GM03348 (cell line): Measurements from ENCODE around the gene SYT1.

Experiments used
- DNase-seq: peaks from one replicate; pipeline ENCODE4 v3.0.0; 2012; ENCODE audit warnings: low spot score

The SYT1 gene

GRCh38 chr12:79058342-79058741, 193.8 kb downstream of the SYT1 start:
- no peak for DNase-seq

DNA sequence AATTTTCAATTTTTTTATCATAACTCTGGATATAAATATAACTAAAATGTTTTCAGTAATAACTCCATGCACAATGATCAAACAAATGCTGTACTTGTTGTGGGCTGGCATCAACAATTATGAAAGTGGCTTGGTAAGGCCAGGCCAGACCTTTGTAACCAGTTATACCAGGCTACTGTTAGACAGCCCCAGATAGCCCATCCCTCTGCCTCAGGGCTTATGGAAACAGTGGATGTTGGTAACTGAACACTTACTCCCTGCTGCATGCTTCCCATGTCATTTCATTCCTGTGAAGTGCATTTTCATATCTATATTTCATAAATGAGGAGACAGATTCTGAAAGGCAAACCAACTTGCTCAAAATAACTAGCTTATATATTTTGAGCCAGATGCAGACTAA, 195.0 kb downstream of the SYT1 start:
- no peak for DNase-seq

GRCh38 chr12:79063258-79063657, 198.7 kb downstream of the SYT1 start:
- DNase-seq = no peak

DNA sequence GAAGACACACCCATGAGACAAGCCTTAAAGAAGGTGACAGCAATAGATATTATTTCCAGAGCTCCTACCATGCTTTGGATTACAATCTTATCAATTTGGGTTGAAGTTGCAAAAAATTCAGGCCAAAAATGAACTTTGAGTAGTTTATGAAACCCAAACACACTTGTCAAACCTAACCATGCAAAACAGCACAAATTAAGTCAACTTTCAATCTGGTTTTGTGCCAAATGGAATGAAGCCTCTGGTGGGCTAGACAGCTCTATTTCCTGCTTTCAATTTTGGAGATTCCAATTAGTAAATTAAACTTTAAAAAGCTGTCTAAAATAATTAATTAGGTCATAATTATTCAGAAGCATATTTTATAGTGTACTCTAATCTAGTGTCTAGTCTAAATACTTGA, 203.4 kb downstream of the SYT1 start:
- no peak for DNase-seq

GRCh38 chr12:79069009-79069408, 204.4 kb downstream of the SYT1 start:
- no peak for DNase-seq

GRCh38 chr12:79071498-79071897, 206.9 kb downstream of the SYT1 start:
- no peak for DNase-seq

- DNase-seq = no peak
Measured at GRCh38 chr12:79073506-79073905, 208.9 kb downstream of the SYT1 start.

DNA sequence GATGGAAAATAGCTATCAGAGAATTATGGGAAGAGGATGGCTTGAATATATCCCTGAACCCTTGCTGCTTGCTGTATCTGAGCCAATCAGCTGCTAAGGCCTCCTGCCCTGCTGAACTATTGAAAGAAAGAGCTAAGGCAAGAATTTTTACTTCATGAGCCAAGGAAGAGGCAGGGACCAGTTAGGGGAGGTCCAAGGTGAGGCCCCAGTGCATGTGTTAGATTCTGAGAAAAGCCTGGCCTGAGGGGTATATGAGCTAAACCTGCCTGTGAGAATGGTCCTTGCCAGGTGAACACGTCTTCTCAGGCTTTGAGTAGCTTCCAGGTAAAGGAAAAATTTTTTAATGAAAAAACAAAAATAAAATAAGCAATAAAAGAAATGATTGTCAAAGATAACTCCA, 218.0 kb downstream of the SYT1 start:
- no peak for DNase-seq

DNA sequence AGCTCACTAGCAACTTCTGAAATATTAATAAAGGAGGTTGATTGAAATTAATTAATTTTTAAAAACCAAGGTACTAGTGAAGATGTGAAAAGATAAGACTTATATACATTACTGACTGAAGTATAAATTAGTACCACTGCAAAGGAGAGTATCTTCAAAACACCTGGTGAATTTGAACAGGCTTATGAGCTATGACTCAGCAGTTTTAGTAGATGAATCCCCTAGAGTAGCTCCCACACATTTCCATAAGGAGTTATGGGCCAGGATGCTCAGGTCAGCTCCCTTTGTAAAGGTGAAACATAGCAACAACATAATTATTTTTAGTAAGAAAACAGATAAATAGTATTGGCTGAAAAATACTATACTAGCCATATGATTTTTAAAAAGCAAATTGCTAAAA, 218.6 kb downstream of the SYT1 start:
- no peak for DNase-seq

DNA sequence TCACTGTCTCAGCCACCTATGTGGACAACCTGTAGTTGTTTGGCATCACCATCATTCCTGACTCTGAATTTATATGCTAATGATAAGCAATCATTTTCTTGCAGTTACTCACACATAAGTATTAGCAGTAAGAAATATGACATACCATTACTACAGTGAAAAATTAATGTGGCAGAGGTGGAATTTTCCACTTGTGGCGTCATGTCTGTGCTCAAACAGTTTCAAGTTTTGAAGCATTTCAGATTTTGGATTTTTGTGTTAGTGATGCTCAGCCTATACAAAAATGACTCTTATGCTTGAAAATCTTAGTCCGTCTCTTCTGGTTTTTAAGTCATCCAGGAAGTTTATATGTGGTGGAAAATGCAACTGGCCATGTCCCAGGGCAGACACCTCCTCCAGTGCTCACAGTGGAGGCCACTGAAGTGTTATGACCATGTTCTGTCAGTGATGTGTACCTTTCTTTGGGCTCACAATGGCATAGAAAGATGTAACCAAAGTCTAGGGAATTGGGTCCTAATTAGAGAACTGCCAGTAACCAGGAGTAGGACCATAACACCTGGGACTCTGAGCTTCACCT, 220.6 kb downstream of the SYT1 start:
- no peak for DNase-seq

- no peak for DNase-seq
Measured at GRCh38 chr12:79086541-79087296, 222.1 kb downstream of the SYT1 start.

GRCh38 chr12:79098530-79098929, 234.0 kb downstream of the SYT1 start:
- no peak for DNase-seq

GRCh38 chr12:79108962-79109361, 244.4 kb downstream of the SYT1 start:
- DNase-seq = no peak

DNA sequence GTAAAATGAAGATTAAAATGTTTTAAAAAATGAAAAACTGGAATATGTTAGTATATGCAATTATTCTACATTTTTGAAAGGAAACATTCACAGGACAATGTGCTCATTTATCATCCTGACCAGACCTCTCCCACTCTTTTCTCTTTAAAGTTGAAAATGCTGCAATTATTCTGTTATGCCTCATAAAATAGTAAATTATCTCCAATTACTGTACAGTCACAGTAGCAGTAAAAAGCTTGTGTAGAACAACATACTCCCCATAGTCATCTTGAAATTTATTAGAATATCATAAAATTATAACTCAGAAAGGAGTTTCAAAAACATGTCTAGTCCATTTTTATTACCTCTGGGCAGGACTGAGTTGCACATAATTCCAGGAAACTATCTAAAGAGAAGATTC, 250.3 kb downstream of the SYT1 start:
- DNase-seq = no peak

GRCh38 chr12:79115743-79116142, 251.2 kb downstream of the SYT1 start:
- no peak for DNase-seq

DNA sequence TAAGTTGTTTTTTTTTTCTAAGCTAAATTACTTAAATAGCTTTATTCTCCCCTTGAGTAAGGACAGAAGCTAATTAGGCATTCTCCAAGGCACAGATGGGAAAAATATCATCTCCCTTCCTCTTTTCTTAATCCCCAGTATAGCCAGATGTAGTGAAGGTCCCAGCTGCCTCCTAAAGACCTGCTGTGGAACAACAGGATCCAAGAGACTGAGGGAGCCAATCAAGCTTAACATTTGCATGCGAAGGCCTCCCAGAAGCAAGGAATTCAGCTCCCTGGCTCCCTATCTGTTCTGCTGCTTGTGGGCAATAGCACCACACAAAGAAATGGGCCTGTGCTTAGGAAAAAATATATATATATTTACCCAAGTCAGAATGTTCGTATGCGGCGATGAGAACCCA, 255.2 kb downstream of the SYT1 start:
- DNase-seq = no peak

GRCh38 chr12:79121486-79121885, 256.9 kb downstream of the SYT1 start:
- DNase-seq = peak; percentile 15

- no peak for DNase-seq
Measured at GRCh38 chr12:79124385-79124784, 259.8 kb downstream of the SYT1 start.

- no peak for DNase-seq
Measured at GRCh38 chr12:79125358-79125757, 260.8 kb downstream of the SYT1 start.

- peak; percentile 43 for DNase-seq
Measured at GRCh38 chr12:79127271-79127751, 262.7 kb downstream of the SYT1 start.

GRCh38 chr12:79128956-79129355, 264.4 kb downstream of the SYT1 start:
- DNase-seq = no peak

DNA sequence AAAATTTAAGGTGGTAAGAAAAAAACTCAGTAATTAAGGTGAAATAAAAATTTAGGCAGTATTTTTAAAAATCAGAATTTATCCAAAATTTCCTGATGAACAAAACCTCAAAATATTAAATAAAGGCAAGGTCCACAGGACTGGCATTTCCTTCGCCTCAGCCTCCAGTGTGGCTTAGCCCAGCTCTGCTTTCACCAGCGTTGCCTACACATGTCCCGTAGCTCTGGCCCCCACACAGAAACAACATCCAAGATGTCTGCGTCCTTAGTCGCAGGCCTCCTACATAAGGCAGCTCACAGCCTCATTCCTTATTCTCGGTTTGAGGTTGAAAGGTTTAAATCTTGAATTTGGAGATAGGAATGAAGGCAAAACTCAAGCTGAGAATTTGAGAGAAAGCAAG, 274.3 kb downstream of the SYT1 start:
- DNase-seq = no peak

GRCh38 chr12:79140711-79141110, 276.1 kb downstream of the SYT1 start:
- DNase-seq = no peak

DNA sequence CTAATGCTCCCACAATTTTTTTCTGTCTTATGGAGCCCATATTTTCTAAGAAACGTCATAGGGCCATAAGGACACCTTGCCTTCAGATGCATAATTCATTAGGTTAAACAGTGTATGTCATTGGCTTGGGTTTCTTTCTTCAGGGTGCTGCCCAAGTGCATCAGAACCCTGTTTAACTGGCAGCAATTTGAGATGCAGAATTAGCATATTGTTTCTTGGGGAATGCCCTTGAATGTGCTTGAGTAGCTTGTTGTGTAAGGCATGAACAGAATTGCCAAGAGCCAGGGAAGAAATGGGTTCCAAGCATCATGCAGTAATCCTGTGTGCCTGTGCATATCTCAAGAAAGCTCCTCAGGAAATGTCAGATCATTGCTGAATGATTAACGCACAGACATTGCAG, 277.2 kb downstream of the SYT1 start:
- no peak for DNase-seq
